Activated T-cell treated with anti-CD3 and anti-CD28 coated beads, Interleukin-2, amount 50 U/mL, for 24 hours (primary cell): ENCODE results near the gene MRPL14.
"Not testable (repeated sequence)": the region's sequence is repeated elsewhere in the genome, so short reads cannot be mapped to it uniquely, and the experiment has no call there.

Source experiments
- DNase-seq: peaks from one replicate; pipeline ENCODE4 v3.0.0-alpha.2; 2020
- H3K27ac Mint-ChIP-seq: 2 replicates; pipeline ENCODE4 v1.8.0; 2020; ENCODE audit warnings: mild to moderate bottlenecking, mixed read lengths
- H3K27me3 Mint-ChIP-seq: 2 replicates; pipeline ENCODE4 v1.8.0; 2020; ENCODE audit warnings: mixed read lengths
- H3K36me3 Mint-ChIP-seq: 2 replicates; pipeline ENCODE4 v1.8.0; 2020; ENCODE audit warnings: low read depth, mixed read lengths
- H3K4me1 Mint-ChIP-seq: 2 replicates; pipeline ENCODE4 v1.8.0; 2020; ENCODE audit warnings: low read depth, mixed read lengths
- H3K4me3 Mint-ChIP-seq: 2 replicates; pipeline ENCODE4 v1.8.0; 2020; ENCODE audit warnings: mild to moderate bottlenecking, moderate library complexity, mixed read lengths
- H3K9me3 Mint-ChIP-seq: 2 replicates; pipeline ENCODE4 v1.8.0; 2020; ENCODE audit warnings: mixed read lengths

MRPL14 gene

DNA sequence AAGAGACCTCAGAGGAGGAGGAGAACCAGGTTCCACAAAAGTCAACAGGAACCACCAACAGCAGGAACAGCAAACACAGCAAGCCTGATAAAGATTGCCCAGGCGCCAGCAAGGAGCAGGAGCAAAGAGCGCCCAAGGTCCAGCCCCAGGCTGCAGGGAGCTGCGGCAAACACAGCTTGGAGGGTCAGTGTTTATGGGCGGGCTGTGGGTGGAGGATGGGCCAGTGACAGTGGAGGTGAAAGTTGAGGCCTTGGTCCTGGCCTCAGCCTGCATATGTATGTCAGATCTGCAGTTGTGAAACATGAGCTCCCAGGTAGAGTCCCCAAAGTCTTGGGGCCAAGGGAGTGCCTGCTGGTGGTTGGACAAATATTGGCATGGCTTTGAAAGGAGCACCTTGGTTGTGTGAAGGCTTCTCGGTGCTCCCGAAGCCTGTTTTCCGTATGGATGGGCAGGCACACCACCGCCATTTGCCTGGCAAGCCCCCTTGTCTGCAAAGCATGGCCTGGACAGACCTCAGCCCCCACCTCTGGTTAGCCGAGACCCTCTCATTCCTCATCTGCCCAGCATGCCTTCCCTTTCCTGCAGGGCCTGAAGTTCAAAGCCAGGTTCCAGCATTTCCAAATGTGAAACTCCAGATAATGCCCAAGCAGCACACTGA, 29.4 kb upstream of the MRPL14 start:
- no peaks in the 10 kb centered on the region for H3K9me3 Mint-ChIP-seq
- no peak overlapping the region for H3K4me3 Mint-ChIP-seq
- H3K4me1 Mint-ChIP-seq, result peaks cover 10% of the 10 kb centered on the region
- H3K27ac Mint-ChIP-seq, result no peak overlapping the region
- no peaks in the 10 kb centered on the region for H3K27me3 Mint-ChIP-seq
- no peak for DNase-seq
- H3K36me3 Mint-ChIP-seq, result peaks cover 5% of the 10 kb centered on the region

DNA sequence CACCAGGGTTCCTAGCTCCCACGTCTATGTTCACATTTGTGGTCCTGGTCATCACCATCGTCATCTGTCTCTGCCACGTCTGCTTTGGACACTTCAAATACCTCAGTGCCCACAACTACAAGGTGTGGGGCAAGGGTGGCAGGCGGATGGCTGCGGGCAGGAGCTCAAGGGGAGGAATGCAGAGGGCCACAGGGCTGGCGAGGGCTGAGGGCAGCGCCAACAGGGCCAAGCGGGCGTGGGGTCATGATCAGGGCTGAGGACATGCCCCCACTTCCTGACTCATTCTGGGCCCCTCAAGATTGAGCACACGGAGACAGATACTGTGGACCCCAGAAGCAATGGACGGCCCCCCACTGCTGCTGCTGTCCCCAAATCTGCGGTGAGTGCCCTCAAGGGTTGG, 26.8 kb upstream of the MRPL14 start:
- no peaks in the 10 kb centered on the region for H3K27me3 Mint-ChIP-seq
- H3K27ac Mint-ChIP-seq, result no peak overlapping the region
- no peak for DNase-seq
- no peak overlapping the region for H3K4me3 Mint-ChIP-seq
- H3K36me3 Mint-ChIP-seq, result peaks cover 21% of the 10 kb centered on the region
- peaks cover 6% of the 10 kb centered on the region for H3K4me1 Mint-ChIP-seq
- no peaks in the 10 kb centered on the region for H3K9me3 Mint-ChIP-seq

GRCh38 chr6:44152533-44152932, 25.3 kb upstream of the MRPL14 start:
- Mint-ChIP-seq H3K27me3 (no peaks in the 10 kb centered on the region), H3K4me1 (peaks cover 6% of the 10 kb centered on the region), H3K9me3 (no peaks in the 10 kb centered on the region), H3K36me3 (peaks cover 36% of the 10 kb centered on the region), H3K4me3 (no peak overlapping the region), H3K27ac (no peak overlapping the region)
- no peak for DNase-seq

DNA sequence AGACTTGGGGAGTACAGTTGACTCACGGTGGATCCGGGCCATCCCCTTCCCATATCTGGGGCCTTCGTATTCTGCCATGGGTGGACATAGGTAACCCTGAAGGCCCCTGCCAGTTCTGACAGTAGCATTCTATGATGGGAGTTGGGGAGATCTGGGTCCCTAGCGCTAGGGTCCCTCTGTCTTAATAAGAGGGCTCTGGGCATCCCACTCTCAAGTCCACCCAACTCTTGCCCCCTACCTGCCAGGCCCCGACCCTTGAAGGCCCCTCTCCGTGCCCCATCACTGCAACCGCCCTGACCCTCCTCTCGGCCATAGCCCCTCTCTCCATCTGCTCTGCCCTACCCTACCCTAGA, 24.8 kb upstream of the MRPL14 start:
- Mint-ChIP-seq H3K9me3 (no peaks in the 10 kb centered on the region), H3K27ac (no peak overlapping the region)

GRCh38 chr6:44151348-44152108, 24.3 kb upstream of the MRPL14 start:
- Mint-ChIP-seq H3K4me3 (no peak overlapping the region), H3K4me1 (peaks cover 6% of the 10 kb centered on the region), H3K36me3 (peaks cover 45% of the 10 kb centered on the region), H3K27ac (no peak overlapping the region), H3K27me3 (no peaks in the 10 kb centered on the region), H3K9me3 (no peaks in the 10 kb centered on the region)
- peak; percentile 89 for DNase-seq

More for the DNA sequence above, 24.8 kb upstream of the MRPL14 start:
- Mint-ChIP-seq H3K4me1 (peaks cover 6% of the 10 kb centered on the region), H3K27me3 (no peaks in the 10 kb centered on the region), H3K4me3 (no peak overlapping the region), H3K36me3 (peaks cover 39% of the 10 kb centered on the region)
- DNase-seq, result no peak

GRCh38 chr6:44150317-44150917, 23.2 kb upstream of the MRPL14 start:
- Mint-ChIP-seq H3K36me3 (peaks cover 55% of the 10 kb centered on the region), H3K9me3 (no peaks in the 10 kb centered on the region), H3K4me1 (peaks cover 6% of the 10 kb centered on the region), H3K27ac (no peak overlapping the region), H3K27me3 (no peaks in the 10 kb centered on the region), H3K4me3 (no peak overlapping the region)
- DNase-seq, result no peak

GRCh38 chr6:44149369-44150012, 22.2 kb upstream of the MRPL14 start:
- peaks cover 55% of the 10 kb centered on the region for H3K36me3 Mint-ChIP-seq
- DNase-seq, result no peak
- H3K9me3 Mint-ChIP-seq, result no peaks in the 10 kb centered on the region
- H3K27me3 Mint-ChIP-seq, result no peaks in the 10 kb centered on the region
- H3K4me3 Mint-ChIP-seq, result no peak overlapping the region
- H3K27ac Mint-ChIP-seq, result no peak overlapping the region
- H3K4me1 Mint-ChIP-seq, result peaks cover 6% of the 10 kb centered on the region

GRCh38 chr6:44148306-44148705, 21.1 kb upstream of the MRPL14 start:
- H3K4me3 Mint-ChIP-seq, result no peak overlapping the region
- peaks cover 62% of the 10 kb centered on the region for H3K36me3 Mint-ChIP-seq
- H3K27me3 Mint-ChIP-seq, result no peaks in the 10 kb centered on the region
- no peak overlapping the region for H3K27ac Mint-ChIP-seq
- DNase-seq, result no peak
- peaks cover 6% of the 10 kb centered on the region for H3K4me1 Mint-ChIP-seq
- no peaks in the 10 kb centered on the region for H3K9me3 Mint-ChIP-seq

DNA sequence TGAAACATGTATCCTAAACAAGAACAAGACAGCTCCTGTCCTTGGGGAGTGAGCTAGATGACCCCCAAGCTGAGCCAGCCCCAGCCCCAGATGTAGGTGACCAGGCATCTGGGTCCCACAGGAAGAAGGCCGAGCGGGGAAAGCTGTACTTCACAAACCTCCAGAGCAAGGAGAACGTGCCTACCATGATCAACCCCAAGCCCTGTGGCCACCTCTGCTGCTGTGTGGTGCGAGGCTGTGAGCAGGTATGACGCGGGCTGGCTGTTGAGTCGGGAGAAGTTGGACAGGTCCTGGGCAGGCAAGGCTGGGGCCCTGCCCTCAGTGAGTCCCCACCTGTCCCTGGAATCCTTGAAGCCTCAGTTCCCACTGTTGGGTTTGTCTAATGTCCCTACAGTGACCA, 20.0 kb upstream of the MRPL14 start:
- H3K36me3 Mint-ChIP-seq, result peaks cover 68% of the 10 kb centered on the region
- H3K9me3 Mint-ChIP-seq, result no peaks in the 10 kb centered on the region
- no peaks in the 10 kb centered on the region for H3K27me3 Mint-ChIP-seq
- no peak overlapping the region for H3K27ac Mint-ChIP-seq
- peaks cover 6% of the 10 kb centered on the region for H3K4me1 Mint-ChIP-seq
- no peak overlapping the region for H3K4me3 Mint-ChIP-seq
- no peak for DNase-seq

DNA sequence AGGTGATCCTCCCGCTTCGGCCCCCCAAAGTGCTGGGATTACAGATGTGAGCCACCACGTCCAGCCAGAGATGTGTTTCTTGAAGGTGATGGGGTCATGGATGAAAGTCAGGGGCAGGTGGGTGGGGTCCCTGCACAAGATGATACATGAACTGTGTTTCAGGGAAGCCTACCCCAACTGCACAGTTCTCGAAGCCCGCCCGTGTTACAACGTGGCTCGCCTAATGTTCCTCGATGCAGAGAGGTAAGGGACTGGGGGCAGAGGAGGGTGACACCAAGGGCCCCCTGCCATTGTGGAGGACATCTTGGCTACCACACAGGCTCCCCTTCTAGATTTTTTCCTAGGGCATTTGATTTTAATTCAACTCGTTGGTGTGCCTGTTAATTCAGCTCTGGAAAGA, 19.4 kb upstream of the MRPL14 start:
- no peak overlapping the region for H3K4me3 Mint-ChIP-seq

DNA sequence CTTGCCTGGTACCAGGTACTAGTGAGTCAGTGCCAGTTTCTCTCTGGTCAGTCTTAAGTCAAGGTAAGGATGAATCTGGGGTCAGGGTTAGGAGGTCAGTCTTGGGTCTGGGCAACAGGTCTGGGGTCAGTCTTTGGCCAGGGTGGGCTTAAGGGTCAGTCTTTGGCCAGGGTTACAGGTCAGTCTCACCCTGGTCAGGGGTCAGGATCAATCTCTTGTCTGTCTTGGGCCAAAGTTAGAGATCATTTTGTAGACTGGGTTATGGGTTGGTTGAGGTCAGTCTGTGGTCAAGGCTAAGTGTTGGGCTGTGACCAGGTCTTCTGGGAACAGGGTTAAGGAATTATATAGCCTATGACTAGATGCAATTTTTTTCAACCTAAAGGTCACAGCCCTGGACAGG, 18.6 kb upstream of the MRPL14 start:
- no peak for DNase-seq
- Mint-ChIP-seq H3K36me3 (peaks cover 79% of the 10 kb centered on the region), H3K27me3 (no peaks in the 10 kb centered on the region), H3K4me1 (no peaks in the 10 kb centered on the region), H3K27ac (peak overlapping the region; percentile 40), H3K9me3 (no peaks in the 10 kb centered on the region), H3K4me3 (no peak overlapping the region)

More for the DNA sequence above, 19.4 kb upstream of the MRPL14 start:
- DNase-seq, result no peak
- peaks cover 5% of the 10 kb centered on the region for H3K4me1 Mint-ChIP-seq
- H3K36me3 Mint-ChIP-seq, result peaks cover 70% of the 10 kb centered on the region
- no peak overlapping the region for H3K27ac Mint-ChIP-seq
- no peaks in the 10 kb centered on the region for H3K27me3 Mint-ChIP-seq
- no peaks in the 10 kb centered on the region for H3K9me3 Mint-ChIP-seq

- H3K4me1 Mint-ChIP-seq, H3K27ac Mint-ChIP-seq, H3K9me3 Mint-ChIP-seq, H3K4me3 Mint-ChIP-seq, DNase-seq, H3K27me3 Mint-ChIP-seq: not testable (repeated sequence)
- H3K36me3 Mint-ChIP-seq, result peaks cover 79% of the 10 kb centered on the region
These were observed 17.3 kb upstream of the MRPL14 start for GRCh38 chr6:44144536-44144935.

DNA sequence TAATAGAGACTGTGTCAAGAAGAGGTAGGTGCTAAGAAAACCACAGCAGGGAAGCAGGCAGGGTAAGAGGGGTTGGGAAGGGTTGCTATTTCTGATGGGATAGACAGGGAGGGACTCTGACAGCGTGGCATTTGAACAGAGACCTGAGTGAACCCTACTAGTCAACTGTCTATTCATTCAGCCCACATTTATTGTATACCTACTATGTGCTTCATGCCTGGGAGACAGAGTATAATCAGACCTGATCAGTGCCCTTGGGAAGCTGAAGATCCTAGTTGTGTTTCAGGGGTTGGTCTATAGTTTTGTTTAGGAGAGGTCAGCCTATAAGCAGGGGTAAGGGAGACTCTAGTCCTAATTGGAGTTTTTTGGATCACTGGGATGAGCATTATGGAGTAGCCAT, 16.5 kb upstream of the MRPL14 start:
- no peak overlapping the region for H3K27ac Mint-ChIP-seq
- no peaks in the 10 kb centered on the region for H3K9me3 Mint-ChIP-seq
- H3K4me1 Mint-ChIP-seq, result no peaks in the 10 kb centered on the region
- H3K27me3 Mint-ChIP-seq, result no peaks in the 10 kb centered on the region
- H3K36me3 Mint-ChIP-seq, result peaks cover 78% of the 10 kb centered on the region
- DNase-seq, result no peak
- H3K4me3 Mint-ChIP-seq, result no peak overlapping the region

- H3K27me3 Mint-ChIP-seq, result no peaks in the 10 kb centered on the region
- H3K9me3 Mint-ChIP-seq, result no peaks in the 10 kb centered on the region
- peak overlapping the region; percentile 28 for H3K27ac Mint-ChIP-seq
- no peaks in the 10 kb centered on the region for H3K4me1 Mint-ChIP-seq
- peaks cover 76% of the 10 kb centered on the region for H3K36me3 Mint-ChIP-seq
- DNase-seq, result no peak
- H3K4me3 Mint-ChIP-seq, result no peak overlapping the region
These were observed 15.6 kb upstream of the MRPL14 start for GRCh38 chr6:44142835-44143234.

DNA sequence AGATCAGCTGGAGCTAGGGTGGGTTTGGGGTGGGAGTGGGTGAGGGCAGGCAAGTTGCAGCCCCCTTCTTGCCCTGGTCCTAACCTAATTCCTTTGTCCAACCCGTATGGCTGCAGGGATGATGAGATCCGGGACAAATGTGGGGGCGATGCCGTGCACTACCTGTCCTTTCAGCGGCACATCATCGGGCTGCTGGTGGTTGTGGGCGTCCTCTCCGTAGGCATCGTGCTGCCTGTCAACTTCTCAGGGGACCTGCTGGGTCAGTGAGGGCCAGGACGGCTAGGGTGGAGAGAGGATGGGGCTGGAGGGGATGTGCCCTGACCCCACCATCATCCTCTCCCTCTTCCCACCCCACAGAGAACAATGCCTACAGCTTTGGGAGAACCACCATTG, 12.1 kb upstream of the MRPL14 start:
- H3K9me3 Mint-ChIP-seq, result no peaks in the 10 kb centered on the region
- no peaks in the 10 kb centered on the region for H3K27me3 Mint-ChIP-seq
- no peak for DNase-seq
- no peak overlapping the region for H3K4me3 Mint-ChIP-seq
- H3K36me3 Mint-ChIP-seq, result peaks cover 81% of the 10 kb centered on the region
- no peaks in the 10 kb centered on the region for H3K4me1 Mint-ChIP-seq
- no peak overlapping the region for H3K27ac Mint-ChIP-seq
